HG02981 (cell line): ENCODE data around the gene GALNTL6.
"Not testable (repeated sequence)": the region's sequence is repeated elsewhere in the genome, so short reads cannot be mapped to it uniquely, and the experiment has no call there.

Experiments
- ATAC-seq: cut with Tn5 transposase; IDR thresholded peaks from one replicate; pipeline ENCODE4 v1.9.1; 2021; ENCODE audit warnings: mild to moderate bottlenecking, moderate library complexity; ENCODE audit not compliant: unreplicated experiment

The GALNTL6 gene

GRCh38 chr4:172963498-172964294, 1150.5 kb downstream of the GALNTL6 start:
- ATAC-seq, result no peak

DNA sequence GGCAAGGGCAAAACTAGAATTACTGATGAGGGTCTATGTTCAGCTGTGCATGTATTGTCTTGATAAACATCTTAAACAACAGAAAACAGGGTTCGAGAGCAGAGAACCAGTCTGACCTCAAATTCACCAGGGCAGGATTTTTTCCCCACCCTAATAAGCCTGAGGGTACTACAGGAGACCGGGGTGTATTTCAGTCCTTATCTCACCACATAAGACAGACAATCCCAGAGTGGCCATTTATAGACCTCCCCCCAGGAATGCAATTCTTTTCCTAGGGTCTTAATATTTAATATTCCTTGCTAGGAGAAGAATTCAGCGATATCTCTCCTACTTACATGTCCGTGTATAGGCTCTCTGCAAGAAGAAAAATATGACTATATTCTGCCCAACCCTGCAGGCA, 1157.0 kb downstream of the GALNTL6 start:
- not testable (repeated sequence) for ATAC-seq

GRCh38 chr4:172974586-172974985, 1161.4 kb downstream of the GALNTL6 start:
- ATAC-seq, result no peak

- no peak for ATAC-seq
Observed at GRCh38 chr4:172975651-172976229, 1162.5 kb downstream of the GALNTL6 start.

DNA sequence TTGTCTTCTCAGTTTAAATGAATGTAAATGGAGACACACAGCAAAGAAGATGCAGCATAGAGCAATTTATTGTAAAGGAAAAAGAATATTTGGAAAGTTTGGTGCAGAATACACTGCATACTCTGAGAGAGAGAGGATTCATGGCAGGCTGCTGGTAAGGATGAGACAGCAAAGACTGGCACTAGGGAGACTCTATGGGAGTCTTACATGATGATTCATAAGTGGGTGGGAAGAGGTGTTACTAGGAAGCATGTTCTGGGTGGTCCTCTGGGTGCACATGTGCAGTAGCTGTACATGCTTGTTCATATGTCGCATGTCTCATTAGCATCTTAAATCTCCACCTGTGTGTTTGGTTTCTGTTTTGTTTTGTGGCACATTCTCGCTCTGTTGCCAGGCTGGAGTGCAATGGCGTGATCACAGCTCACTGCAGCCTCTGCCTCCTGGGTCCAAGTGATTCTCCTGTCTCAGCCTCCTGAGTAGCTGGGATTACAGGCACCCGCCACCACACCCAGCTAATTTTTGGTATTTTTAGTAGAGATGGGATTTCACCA, 1164.4 kb downstream of the GALNTL6 start:
- not testable (repeated sequence) for ATAC-seq

- no peak for ATAC-seq
Observed at GRCh38 chr4:172978848-172979247, 1165.6 kb downstream of the GALNTL6 start.

GRCh38 chr4:172979332-172979731, 1166.1 kb downstream of the GALNTL6 start:
- no peak for ATAC-seq

GRCh38 chr4:172980219-172980618, 1167.0 kb downstream of the GALNTL6 start:
- ATAC-seq, result no peak

GRCh38 chr4:172982151-172982590, 1169.0 kb downstream of the GALNTL6 start:
- ATAC-seq, result peak; percentile 40

DNA sequence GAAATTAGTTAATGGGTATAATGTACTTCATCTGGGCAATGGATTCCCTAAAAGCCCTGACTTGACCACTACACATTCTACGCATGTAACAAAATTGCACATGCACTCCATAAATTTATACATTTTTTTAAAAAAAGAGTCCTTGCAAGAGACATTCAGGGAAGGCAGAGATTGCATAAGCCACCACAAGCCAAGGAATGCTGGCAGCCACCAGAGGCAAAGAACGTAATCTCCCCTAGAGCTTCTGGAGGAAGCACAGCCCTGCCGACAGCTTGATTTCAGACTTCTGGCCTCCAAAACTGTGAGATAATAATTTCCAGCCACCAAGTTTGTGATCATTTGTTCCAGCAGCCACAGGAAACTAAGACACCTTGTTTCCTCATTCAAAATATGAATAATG, 1169.8 kb downstream of the GALNTL6 start:
- no peak for ATAC-seq

- no peak for ATAC-seq
Observed at GRCh38 chr4:172983631-172984030, 1170.4 kb downstream of the GALNTL6 start.

- ATAC-seq, result no peak
Observed at GRCh38 chr4:172985552-172985951, 1172.3 kb downstream of the GALNTL6 start.

DNA sequence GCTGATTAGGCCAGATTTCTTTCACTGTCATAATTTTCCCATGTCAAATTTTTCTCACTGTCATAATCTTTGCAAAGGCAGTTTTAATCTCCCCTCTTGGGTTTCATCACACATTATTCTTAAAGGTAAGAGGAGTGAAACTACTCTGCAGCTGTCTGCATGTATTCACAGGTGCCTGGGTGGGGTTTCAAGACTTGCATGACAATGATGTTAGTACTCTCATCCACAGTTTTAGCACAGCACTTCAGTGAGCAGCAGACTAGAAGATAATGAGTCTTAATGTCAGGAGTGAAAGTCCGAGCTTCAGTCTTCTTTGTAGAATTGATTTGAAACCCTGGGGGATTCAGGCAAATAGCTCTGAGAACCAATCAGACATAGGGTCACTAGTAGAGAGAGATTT, 1172.9 kb downstream of the GALNTL6 start:
- peak; percentile 46 for ATAC-seq

DNA sequence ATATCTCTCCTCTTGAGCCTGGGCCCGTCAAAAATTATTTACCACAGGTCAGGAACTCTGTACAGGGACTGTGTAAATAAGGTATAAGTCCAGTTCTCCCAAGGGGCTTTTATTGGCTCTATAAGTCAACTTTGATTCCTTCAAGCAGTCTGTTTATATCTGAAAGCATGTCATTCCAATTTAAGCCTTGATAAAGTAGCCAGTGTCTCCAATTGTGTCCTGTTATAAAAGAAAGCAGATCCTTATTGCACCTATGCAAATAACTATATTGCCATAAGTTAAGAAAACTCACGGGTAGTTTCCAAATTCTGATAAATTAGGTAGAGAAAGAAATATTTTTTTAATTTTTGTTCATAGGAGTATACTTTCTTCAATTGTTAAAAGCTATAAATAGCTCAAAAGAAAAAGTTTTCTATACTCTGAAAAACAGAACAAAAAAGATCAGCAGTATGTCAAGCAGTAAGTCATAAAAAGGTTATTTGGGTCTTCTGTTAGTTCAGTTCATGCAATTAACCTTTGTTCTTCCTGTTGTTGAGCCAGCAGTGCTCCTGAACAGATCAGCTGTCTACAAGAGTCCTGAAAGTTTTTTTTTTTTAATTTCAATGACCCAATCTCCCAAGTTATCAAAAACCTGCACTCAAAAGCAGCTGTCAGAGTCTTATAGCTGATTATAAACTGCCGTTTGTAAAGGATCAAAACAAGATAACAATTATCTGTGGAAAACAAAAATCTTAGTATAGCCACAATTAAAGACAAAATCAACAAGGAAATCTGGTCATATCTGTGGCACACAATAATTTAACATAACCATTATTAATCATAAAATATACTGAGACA, 1177.0 kb downstream of the GALNTL6 start:
- no peak for ATAC-seq

DNA sequence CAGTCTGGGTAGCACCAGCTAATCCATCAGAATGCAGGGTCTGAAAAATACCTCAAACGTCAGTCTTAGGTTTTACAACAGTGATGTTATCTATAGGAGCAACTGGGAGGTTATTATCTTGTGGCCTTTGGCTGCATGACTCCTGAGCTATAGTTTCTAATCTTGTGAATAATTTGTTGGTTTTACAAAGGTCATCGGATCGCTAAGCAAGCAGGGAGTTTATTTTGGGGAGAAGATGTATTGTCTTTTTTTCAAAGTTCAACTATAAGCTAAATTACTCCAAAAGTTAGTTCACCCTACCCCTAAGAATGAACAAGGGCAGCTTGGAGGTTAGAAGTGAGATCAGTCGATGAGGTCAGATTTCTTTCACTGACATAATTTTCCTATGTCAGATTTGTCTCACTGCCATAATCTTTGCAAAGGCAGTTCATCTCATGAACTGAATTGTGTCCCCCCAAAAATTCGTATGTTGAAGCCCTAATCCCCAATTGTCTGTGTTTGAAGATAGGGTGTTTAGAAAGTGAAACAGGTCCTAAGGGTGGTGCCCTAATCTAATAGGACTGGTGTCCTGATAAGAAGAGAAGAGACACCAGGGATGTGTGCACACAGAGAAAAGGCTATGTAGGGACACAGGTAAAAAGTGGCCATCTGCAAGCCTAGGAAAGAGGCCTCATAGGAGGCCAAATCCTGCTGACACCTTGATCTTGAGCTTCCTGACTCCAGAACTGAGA, 1179.6 kb downstream of the GALNTL6 start:
- ATAC-seq, result no peak

DNA sequence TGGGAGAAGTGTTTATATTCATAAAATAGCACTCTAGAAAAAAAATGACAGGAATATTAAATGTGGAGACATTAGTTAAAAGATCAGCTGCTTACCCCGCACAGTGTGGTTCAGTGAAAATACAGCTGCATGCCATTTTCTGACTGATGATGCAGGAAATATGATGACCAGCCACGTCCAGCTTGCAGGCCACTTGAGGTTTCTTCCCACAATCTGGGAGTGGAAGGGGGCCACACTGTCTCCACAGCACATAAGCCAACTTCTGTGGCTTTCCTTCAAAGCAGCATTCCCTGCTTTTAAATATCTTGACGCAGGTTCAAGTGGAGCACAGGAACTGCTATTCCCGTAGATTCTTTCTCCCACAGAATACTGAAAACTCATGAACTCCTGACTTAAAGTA, 1182.0 kb downstream of the GALNTL6 start:
- no peak for ATAC-seq

DNA sequence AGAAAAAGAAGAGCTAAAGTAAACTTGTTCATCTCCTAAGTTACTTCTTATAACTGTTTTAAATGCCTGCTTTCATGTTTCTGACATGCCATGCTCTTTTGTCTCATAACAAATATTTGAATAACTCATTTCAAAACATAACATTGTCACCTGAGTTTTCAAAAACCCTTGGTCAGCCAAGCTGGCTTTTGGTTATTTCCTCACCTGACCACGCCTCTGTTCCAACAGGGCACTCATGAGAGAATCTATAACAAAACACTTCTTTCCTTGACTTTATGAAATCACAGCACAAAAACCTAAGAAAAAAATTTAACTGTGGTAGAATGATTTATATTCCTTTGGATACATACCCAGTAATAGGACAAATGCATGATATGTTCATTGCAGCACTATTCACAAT, 1182.5 kb downstream of the GALNTL6 start:
- no peak for ATAC-seq

DNA sequence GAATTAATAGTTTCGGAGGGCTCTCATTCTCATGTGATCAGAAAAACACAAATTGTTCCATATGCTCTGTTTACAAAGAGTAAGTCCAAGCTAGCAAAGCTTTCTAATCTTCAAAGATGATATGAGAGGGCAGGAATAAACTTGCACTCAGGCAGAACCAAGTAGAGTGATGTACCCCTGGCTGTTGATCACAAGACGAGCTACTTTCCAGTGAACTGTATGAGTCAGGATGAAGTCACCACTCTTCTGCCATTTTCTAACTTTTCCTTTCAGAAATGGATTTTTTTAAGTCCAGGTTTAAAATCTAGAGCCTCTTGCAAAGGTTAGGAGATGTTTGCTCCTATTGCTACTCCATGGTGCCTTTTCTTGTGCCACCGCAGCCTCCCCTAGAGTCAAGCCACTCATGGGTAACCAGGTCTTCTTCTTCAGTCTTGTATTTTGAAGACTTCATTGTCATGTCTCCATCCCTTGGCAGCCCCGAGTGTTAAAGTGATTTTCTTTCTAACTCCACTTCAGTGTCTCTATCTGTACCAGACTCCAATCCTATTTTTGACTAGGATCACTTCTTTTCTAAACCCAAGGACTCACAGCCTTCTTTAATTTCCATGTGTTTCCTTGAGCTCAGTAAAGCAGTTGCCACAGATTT, 1183.5 kb downstream of the GALNTL6 start:
- ATAC-seq, result no peak

DNA sequence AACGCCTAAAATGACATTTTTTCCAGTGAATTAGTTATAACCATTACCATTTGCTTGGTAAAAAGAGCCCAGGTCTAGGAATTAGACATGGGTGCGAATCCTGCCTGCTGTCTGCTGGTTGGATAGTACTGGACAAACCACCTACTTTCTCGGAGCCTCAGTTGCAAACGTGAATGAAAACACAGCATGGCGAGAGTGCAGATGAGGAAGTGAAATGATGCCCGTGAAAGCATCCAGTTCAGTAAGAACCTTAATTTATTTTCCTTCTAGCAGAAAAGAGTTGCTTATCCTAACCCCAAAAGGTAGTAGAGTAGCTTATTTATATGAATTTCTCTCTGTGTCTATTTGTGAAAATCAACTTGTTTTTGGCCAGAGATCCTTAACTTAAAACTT, 1184.0 kb downstream of the GALNTL6 start:
- ATAC-seq, result no peak

GRCh38 chr4:172997856-172998255, 1184.7 kb downstream of the GALNTL6 start:
- no peak for ATAC-seq
